Non-pigmented ciliary epithelial cell (primary cell): ENCODE results near the gene CIDEC.
"Not testable (repeated sequence)": the region's sequence is repeated elsewhere in the genome, so short reads cannot be mapped to it uniquely, and the experiment has no call there.

Source experiments
- DNase-seq: peaks from one replicate; pipeline ENCODE4 v3.0.0-alpha.2; 2010; ENCODE audit warnings: low read depth

The CIDEC gene

GRCh38 chr3:9901967-9902366 lies 21.9 kb upstream of the CIDEC start:
- no peak for DNase-seq

GRCh38 chr3:9900965-9901415 lies 20.9 kb upstream of the CIDEC start:
- DNase-seq = not testable (repeated sequence)

- no peak for DNase-seq
These were observed 19.3 kb upstream of the CIDEC start for GRCh38 chr3:9899289-9899791.

- no peak for DNase-seq
These were observed 18.6 kb upstream of the CIDEC start for GRCh38 chr3:9898467-9899241.

- no peak for DNase-seq
These were observed 17.6 kb upstream of the CIDEC start for GRCh38 chr3:9897408-9898372.

- DNase-seq = not testable (repeated sequence)
These were observed 16.8 kb upstream of the CIDEC start for GRCh38 chr3:9896755-9897407.

GRCh38 chr3:9895715-9896114 lies 15.7 kb upstream of the CIDEC start:
- not testable (repeated sequence) for DNase-seq

- no peak for DNase-seq
These were observed 13.7 kb upstream of the CIDEC start for GRCh38 chr3:9893739-9894138.

- no peak for DNase-seq
These were observed 11.1 kb upstream of the CIDEC start for GRCh38 chr3:9891072-9891622.

GRCh38 chr3:9890249-9891071 lies 10.4 kb upstream of the CIDEC start, which contains the start of gene JAGN1:
JAGN1 (plus strand) TSS chr3:9890610; CDS start chr3:9890723, 113 bp downstream.
- DNase-seq = peak; percentile 45

- no peak for DNase-seq
These were observed 9.4 kb upstream of the CIDEC start for GRCh38 chr3:9889405-9889804.

GRCh38 chr3:9888540-9888939 lies 8.5 kb upstream of the CIDEC start:
- no peak for DNase-seq

GRCh38 chr3:9887480-9887879 lies 7.4 kb upstream of the CIDEC start:
- no peak for DNase-seq

GRCh38 chr3:9886328-9886727 lies 6.3 kb upstream of the CIDEC start:
- no peak for DNase-seq

- peak; percentile 73 for DNase-seq
These were observed 4.6 kb upstream of the CIDEC start for GRCh38 chr3:9884555-9885165.

- DNase-seq = peak; percentile 37
These were observed 3.9 kb upstream of the CIDEC start for GRCh38 chr3:9883706-9884554.

- DNase-seq = no peak
These were observed 1.4 kb upstream of the CIDEC start for GRCh38 chr3:9881441-9881840.

GRCh38 chr3:9878700-9879099 lies 1.4 kb downstream of the CIDEC start:
- DNase-seq = no peak

GRCh38 chr3:9876991-9877390 lies 3.1 kb downstream of the CIDEC start:
- no peak for DNase-seq
